Activated naive CD8-positive, alpha-beta T cell treated with anti-CD3 and anti-CD28 coated beads for 36 hours (primary cell): Measurements from ENCODE around the gene FMO5. TPM values are rescaled to one million over a fixed set of nuclear protein-coding genes. Genes with fewer than 3 reads are reported as not detected.
"Not testable (repeated sequence)": the region's sequence is repeated elsewhere in the genome, so short reads cannot be mapped to it uniquely, and the experiment has no call there.

ENCODE experiments used
- DNase-seq: peaks from one replicate; pipeline ENCODE4 v3.0.0; 2021
- H3K27ac Mint-ChIP-seq: one replicate; pipeline ENCODE4 v1.8.0; 2022; ENCODE audit warnings: mild to moderate bottlenecking, moderate library complexity, mixed read lengths
- H3K27me3 Mint-ChIP-seq: one replicate; pipeline ENCODE4 v1.8.0; 2022; ENCODE audit warnings: mild to moderate bottlenecking, mixed read lengths
- H3K36me3 Mint-ChIP-seq: one replicate; pipeline ENCODE4 v1.8.0; 2021; ENCODE audit warnings: mild to moderate bottlenecking, mixed read lengths
- H3K4me1 Mint-ChIP-seq: one replicate; pipeline ENCODE4 v1.8.0; 2021; ENCODE audit warnings: mixed read lengths
- H3K4me3 Mint-ChIP-seq: one replicate; pipeline ENCODE4 v1.8.0; 2022; ENCODE audit warnings: mild to moderate bottlenecking, moderate library complexity, mixed read lengths
- H3K9me3 Mint-ChIP-seq: one replicate; pipeline ENCODE4 v1.8.0; 2022; ENCODE audit warnings: mixed read lengths
- total RNA-seq, 2 experiments: library from RNA; stranded (reverse); gene quantifications; one replicate each; pipeline ENCODE4 v1.2.3, GENCODE V29; 2021

FMO5 gene
- total RNA-seq, 2 experiments from 2014 or later = 0.22 to 0.31 TPM

DNA sequence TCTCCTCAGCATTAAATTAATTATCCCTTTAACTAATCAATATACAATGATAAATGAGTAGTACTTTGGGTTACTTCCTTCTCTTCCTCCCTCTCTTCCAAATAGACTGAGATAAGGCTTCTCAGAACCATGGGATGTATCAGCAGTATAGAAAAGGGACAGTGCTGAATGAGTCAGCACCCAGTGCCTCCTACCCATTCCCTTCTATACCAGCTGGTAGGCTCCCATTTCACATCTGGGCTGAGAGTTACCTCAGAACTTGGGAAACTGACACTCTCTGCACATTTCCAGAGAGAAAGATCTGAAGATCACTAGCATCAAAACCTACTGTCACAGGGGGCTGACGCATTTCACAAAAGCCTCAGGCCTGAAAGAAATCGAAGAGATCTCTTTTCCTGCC, 68.0 kb downstream of the FMO5 start:
- peaks cover 17% of the 10 kb centered on the region for H3K36me3 Mint-ChIP-seq
- H3K4me3 Mint-ChIP-seq, DNase-seq, H3K4me1 Mint-ChIP-seq, H3K9me3 Mint-ChIP-seq, H3K27ac Mint-ChIP-seq, H3K27me3 Mint-ChIP-seq: not testable (repeated sequence)

GRCh38 chr1:147156642-147157041, 68.5 kb downstream of the FMO5 start:
- H3K27me3 Mint-ChIP-seq = no peaks in the 10 kb centered on the region
- no peaks in the 10 kb centered on the region for H3K4me1 Mint-ChIP-seq
- H3K27ac Mint-ChIP-seq = no peak overlapping the region
- no peaks in the 10 kb centered on the region for H3K9me3 Mint-ChIP-seq
- no peak for DNase-seq
- H3K4me3 Mint-ChIP-seq = no peak overlapping the region
- H3K36me3 Mint-ChIP-seq = peaks cover 16% of the 10 kb centered on the region

GRCh38 chr1:147152772-147153171, 72.4 kb downstream of the FMO5 start:
- no peaks in the 10 kb centered on the region for H3K9me3 Mint-ChIP-seq
- no peak overlapping the region for H3K4me3 Mint-ChIP-seq
- no peak overlapping the region for H3K27ac Mint-ChIP-seq
- H3K36me3 Mint-ChIP-seq = peaks cover 8% of the 10 kb centered on the region
- no peaks in the 10 kb centered on the region for H3K27me3 Mint-ChIP-seq
- DNase-seq = no peak
- H3K4me1 Mint-ChIP-seq = no peaks in the 10 kb centered on the region

GRCh38 chr1:147151244-147151643, 73.9 kb downstream of the FMO5 start:
- peaks cover 4% of the 10 kb centered on the region for H3K36me3 Mint-ChIP-seq
- no peak overlapping the region for H3K27ac Mint-ChIP-seq
- H3K4me3 Mint-ChIP-seq = no peak overlapping the region
- H3K4me1 Mint-ChIP-seq = no peaks in the 10 kb centered on the region
- H3K27me3 Mint-ChIP-seq = peaks cover 4% of the 10 kb centered on the region
- DNase-seq = no peak
- no peaks in the 10 kb centered on the region for H3K9me3 Mint-ChIP-seq

GRCh38 chr1:147142886-147143285, 82.3 kb downstream of the FMO5 start:
- Mint-ChIP-seq H3K9me3 (no peaks in the 10 kb centered on the region), H3K36me3 (peaks cover 2% of the 10 kb centered on the region), H3K4me1 (peaks cover 6% of the 10 kb centered on the region), H3K27ac (no peak overlapping the region), H3K4me3 (no peak overlapping the region), H3K27me3 (peaks cover 43% of the 10 kb centered on the region)
- DNase-seq = no peak

Other genes with a start within 250 kb of the FMO5 start
- 1 to 10 TPM; 5.9 to 6.0 TPM for gene PRKAB2, start 52.9 kb downstream of the FMO5 start, total RNA-seq
- gene CHD1L, start 17.3 kb upstream of the FMO5 start, total RNA-seq = 10 to 100 TPM; 65.9 to 70.0 TPM